Activated naive CD8-positive, alpha-beta T cell treated with anti-CD3 and anti-CD28 coated beads, Interleukin-2, amount 10 ng/mL, durations not matched to agents 7 days and 5 days (primary cell): ENCODE data around the gene TMEM127. TPM values are rescaled to one million over a fixed set of nuclear protein-coding genes. Genes with fewer than 3 reads are reported as not detected.
"Not testable (repeated sequence)": the region's sequence is repeated elsewhere in the genome, so short reads cannot be mapped to it uniquely, and the experiment has no call there.

Experiments used
- ATAC-seq: fragments of 150-1000 bp; cut with Tn5 transposase; one replicate; pipeline ENCODE4 v1.10.0; 2021; ENCODE audit warnings: low read depth, moderate library complexity
- POLR2A ChIA-PET: fragments of 350-600 bp; sonication (Branson Sonifier 250); formaldehyde crosslinking; loops from one replicate; lab custom pipeline; 2021; ENCODE audit warnings: antibody characterized with exemption; lab: Charles Lee
- DNase-seq: peaks from one replicate; pipeline ENCODE4 v3.0.0; 2021
- H3K27ac Mint-ChIP-seq: one replicate; pipeline ENCODE4 v1.8.0; 2022; ENCODE audit warnings: mild to moderate bottlenecking, mixed read lengths
- H3K27me3 Mint-ChIP-seq: one replicate; pipeline ENCODE4 v1.8.0; 2022; ENCODE audit warnings: mild to moderate bottlenecking, moderate library complexity, mixed read lengths
- H3K36me3 Mint-ChIP-seq: one replicate; pipeline ENCODE4 v1.8.0; 2021; ENCODE audit warnings: mild to moderate bottlenecking, mixed read lengths
- H3K4me1 Mint-ChIP-seq: one replicate; pipeline ENCODE4 v1.8.0; 2021; ENCODE audit warnings: mixed read lengths
- H3K4me3 Mint-ChIP-seq: one replicate; pipeline ENCODE4 v1.8.0; 2022; ENCODE audit warnings: mild to moderate bottlenecking, moderate library complexity, mixed read lengths
- H3K9me3 Mint-ChIP-seq: one replicate; pipeline ENCODE4 v1.8.0; 2021; ENCODE audit warnings: mixed read lengths
- total RNA-seq, 2 experiments: library from RNA; stranded (reverse); gene quantifications; one replicate each; pipeline ENCODE4 v1.2.3, GENCODE V29; 2021

TMEM127 gene
- total RNA-seq, 2 experiments from 2014 or later, result 33.4 to 39.1 TPM

DNA sequence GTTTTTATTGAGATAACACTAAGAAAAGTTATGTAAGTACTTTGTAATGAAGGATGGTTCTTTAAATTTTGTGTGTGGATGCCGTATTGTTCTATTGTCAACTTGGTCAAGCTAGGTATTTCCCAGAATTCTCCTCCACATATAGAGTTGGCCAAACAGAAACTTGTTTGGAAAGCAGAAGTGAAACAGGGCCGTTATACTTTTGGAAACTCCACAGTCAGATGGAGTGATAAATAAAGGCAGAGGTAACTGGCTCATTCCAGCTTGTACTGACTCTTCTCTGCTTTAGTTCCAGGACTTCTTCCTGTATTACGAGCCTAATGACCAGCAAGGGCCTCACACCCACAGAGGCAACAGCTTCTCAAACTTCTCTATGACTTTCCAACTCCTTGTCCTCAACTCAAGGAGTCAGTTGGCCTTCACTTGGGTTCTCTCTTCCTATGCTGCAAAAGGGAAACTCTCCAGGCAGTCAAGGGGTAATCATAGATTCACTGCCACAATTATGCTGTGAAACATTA, 40.7 kb downstream of the TMEM127 start:
- H3K27ac Mint-ChIP-seq, result peak overlapping the region; percentile 6
- H3K4me1 Mint-ChIP-seq, result peaks cover 12% of the 10 kb centered on the region
- H3K4me3 Mint-ChIP-seq, result no peak overlapping the region
- no peak for DNase-seq
- H3K9me3 Mint-ChIP-seq, result no peaks in the 10 kb centered on the region
- H3K36me3 Mint-ChIP-seq, result peaks cover 3% of the 10 kb centered on the region
- no peak for ATAC-seq
- POLR2A ChIA-PET, result no interaction called here
- no peaks in the 10 kb centered on the region for H3K27me3 Mint-ChIP-seq

DNA sequence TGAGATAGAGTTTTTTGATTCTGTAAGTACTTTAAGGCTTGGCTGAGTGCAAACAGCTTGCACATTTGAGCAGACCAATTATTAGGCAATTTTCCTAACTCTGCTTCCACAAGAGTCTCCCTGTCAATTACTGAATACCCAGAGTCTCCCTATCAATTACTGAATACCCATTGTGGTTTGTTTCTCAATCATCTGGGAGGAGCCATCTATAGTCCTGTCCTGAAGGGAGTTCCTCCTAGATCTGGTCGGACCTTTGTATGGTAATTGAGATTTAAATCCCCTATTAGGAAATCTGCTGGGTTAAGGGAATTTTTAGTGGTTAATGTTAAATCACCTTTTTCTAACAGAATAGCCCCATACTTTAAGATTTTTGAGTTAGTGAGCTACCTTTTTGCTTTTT, 44.7 kb downstream of the TMEM127 start:
- H3K27me3 Mint-ChIP-seq, DNase-seq, H3K36me3 Mint-ChIP-seq, H3K9me3 Mint-ChIP-seq, H3K4me3 Mint-ChIP-seq, POLR2A ChIA-PET, H3K27ac Mint-ChIP-seq, ATAC-seq: not testable (repeated sequence)
- peaks cover 12% of the 10 kb centered on the region for H3K4me1 Mint-ChIP-seq

GRCh38 chr2:96219959-96220358, 45.8 kb downstream of the TMEM127 start:
- H3K27me3 Mint-ChIP-seq, H3K4me3 Mint-ChIP-seq, H3K27ac Mint-ChIP-seq, H3K36me3 Mint-ChIP-seq, DNase-seq, H3K9me3 Mint-ChIP-seq, POLR2A ChIA-PET, ATAC-seq, H3K4me1 Mint-ChIP-seq: not testable (repeated sequence)

- no peak overlapping the region for H3K4me3 Mint-ChIP-seq
- peaks cover 4% of the 10 kb centered on the region for H3K4me1 Mint-ChIP-seq
- no peaks in the 10 kb centered on the region for H3K27me3 Mint-ChIP-seq
- no peak for ATAC-seq
- H3K27ac Mint-ChIP-seq, result no peak overlapping the region
- peaks cover 3% of the 10 kb centered on the region for H3K36me3 Mint-ChIP-seq
- POLR2A ChIA-PET, result no interaction called here
- H3K9me3 Mint-ChIP-seq, result no peaks in the 10 kb centered on the region
- DNase-seq, result no peak
These were observed 47.2 kb downstream of the TMEM127 start for GRCh38 chr2:96218508-96219131.

DNA sequence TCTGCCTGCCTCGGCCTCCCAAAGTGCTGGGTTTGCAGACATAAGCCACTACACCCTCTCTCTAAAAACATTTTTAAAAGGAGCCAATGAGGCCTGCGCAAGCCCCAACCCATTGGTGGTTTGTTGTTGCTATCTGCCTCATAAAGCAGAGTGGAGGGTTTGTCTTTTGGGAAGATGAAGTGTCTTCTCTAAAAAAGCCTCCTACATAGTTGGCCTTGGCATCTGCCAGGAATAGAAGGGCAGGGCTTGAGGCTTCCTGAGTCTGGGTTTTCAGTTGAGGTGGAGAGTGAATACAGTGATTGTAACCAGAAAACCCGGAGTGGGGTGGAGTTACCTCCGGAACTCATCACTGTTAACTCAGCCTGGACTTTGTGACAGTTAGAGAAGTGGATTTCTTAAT, 51.2 kb downstream of the TMEM127 start:
- POLR2A ChIA-PET, result no interaction called here
- DNase-seq, result no peak
- Mint-ChIP-seq H3K4me1 (peaks cover 5% of the 10 kb centered on the region), H3K36me3 (peaks cover 4% of the 10 kb centered on the region), H3K4me3 (no peak overlapping the region), H3K27ac (no peak overlapping the region), H3K27me3 (no peaks in the 10 kb centered on the region), H3K9me3 (no peaks in the 10 kb centered on the region)
- ATAC-seq, result no peak

- H3K27me3 Mint-ChIP-seq, result no peaks in the 10 kb centered on the region
- H3K36me3 Mint-ChIP-seq, result peaks cover 4% of the 10 kb centered on the region
- DNase-seq, result no peak
- no peak for ATAC-seq
- H3K4me1 Mint-ChIP-seq, result peaks cover 7% of the 10 kb centered on the region
- POLR2A ChIA-PET, result no interaction called here
- no peak overlapping the region for H3K27ac Mint-ChIP-seq
- H3K4me3 Mint-ChIP-seq, result no peak overlapping the region
- H3K9me3 Mint-ChIP-seq, result no peaks in the 10 kb centered on the region
These were observed 52.4 kb downstream of the TMEM127 start for GRCh38 chr2:96213379-96213778.

- Mint-ChIP-seq H3K4me3 (no peak overlapping the region), H3K4me1 (peaks cover 7% of the 10 kb centered on the region), H3K27me3 (no peaks in the 10 kb centered on the region), H3K27ac (no peak overlapping the region), H3K36me3 (peaks cover 8% of the 10 kb centered on the region), H3K9me3 (no peaks in the 10 kb centered on the region)
- ATAC-seq (no peak), DNase-seq (no peak)
- POLR2A ChIA-PET, result no interaction called here
These were observed 53.5 kb downstream of the TMEM127 start for GRCh38 chr2:96212339-96212738.

GRCh38 chr2:96209729-96210085, 56.1 kb downstream of the TMEM127 start:
- peaks cover 27% of the 10 kb centered on the region for H3K4me1 Mint-ChIP-seq
- DNase-seq, result no peak
- ATAC-seq, result no peak
- no peaks in the 10 kb centered on the region for H3K9me3 Mint-ChIP-seq
- no peaks in the 10 kb centered on the region for H3K27me3 Mint-ChIP-seq
- H3K4me3 Mint-ChIP-seq, result peak overlapping the region; percentile 92
- H3K36me3 Mint-ChIP-seq, result peaks cover 22% of the 10 kb centered on the region
- peak overlapping the region; percentile 88 for H3K27ac Mint-ChIP-seq
- POLR2A ChIA-PET, result interaction anchor here (1.9 to 3.6 kb wide), 5 partner anchors 31 to 72 kb away, joined by 6 to 42 read pairs (median 11); partner anchors contain the start of genes ASTL and DUSP2

DNA sequence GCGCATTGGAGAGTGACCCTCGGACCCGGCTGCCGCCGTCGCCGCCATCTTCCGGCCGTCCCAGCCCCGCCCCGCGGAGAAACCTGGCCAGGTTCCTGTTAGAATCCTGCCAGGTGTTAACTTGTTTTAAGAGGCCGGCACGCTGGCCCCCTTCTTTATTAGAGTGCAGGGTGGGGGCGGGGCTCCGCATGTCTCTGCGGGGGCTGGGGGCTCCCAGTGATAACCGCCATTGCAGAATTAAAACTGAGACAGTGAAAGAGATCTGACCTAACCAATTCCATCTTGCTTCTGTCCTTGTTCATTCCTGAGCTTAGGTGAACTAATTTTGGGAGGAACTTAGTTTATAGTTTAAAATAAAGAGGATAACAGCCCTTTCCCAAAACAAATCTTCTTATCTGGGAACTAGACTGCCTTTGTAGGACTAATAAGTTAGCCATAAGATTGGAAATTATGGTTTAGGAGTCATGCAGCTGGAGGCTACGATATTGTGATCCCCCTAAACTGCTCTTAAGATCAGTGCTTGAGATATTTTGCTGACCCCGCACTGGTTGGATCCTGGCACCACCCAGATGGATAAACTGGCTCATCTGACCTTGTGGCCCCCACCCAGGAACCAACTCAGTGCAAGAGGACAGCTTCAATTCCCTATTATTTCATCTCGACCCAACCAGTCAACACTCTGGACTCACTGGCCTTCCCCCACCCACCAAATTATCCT, 56.6 kb downstream of the TMEM127 start:
- Mint-ChIP-seq H3K36me3 (peaks cover 22% of the 10 kb centered on the region), H3K27ac (peak overlapping the region; percentile 88), H3K4me1 (peaks cover 28% of the 10 kb centered on the region), H3K4me3 (peak overlapping the region; percentile 92), H3K27me3 (no peaks in the 10 kb centered on the region), H3K9me3 (no peaks in the 10 kb centered on the region)
- ATAC-seq, result no peak
- no peak for DNase-seq
- POLR2A ChIA-PET, result interaction anchor here (0.6 to 3.6 kb wide), 18 partner anchors 9 to 218 kb away, joined by 3 to 42 read pairs (median 8); partner anchors contain the start of genes ANKRD36C, ASTL and DUSP2

- Mint-ChIP-seq H3K9me3 (no peaks in the 10 kb centered on the region), H3K36me3 (peaks cover 26% of the 10 kb centered on the region), H3K27me3 (no peaks in the 10 kb centered on the region), H3K4me1 (peaks cover 35% of the 10 kb centered on the region), H3K4me3 (peak within 1 kb of the TSS; percentile 92), H3K27ac (peak within 1 kb of the TSS; percentile 88)
- peak; percentile 91 for ATAC-seq
- DNase-seq, result peak; percentile 96
- POLR2A ChIA-PET, result interaction anchor here (0.6 to 3.6 kb wide), 31 partner anchors 8 to 565 kb away, joined by 3 to 42 read pairs (median 5); partner anchors contain the start of genes ANKRD36C, ASTL, DUSP2 and ITPRIPL1
These were observed 57.4 kb downstream of the TMEM127 start, which contains the start of gene STARD7 for GRCh38 chr2:96208143-96209010. TSS of gene STARD7 (minus strand) at chr2:96208827. CDS start at chr2:96208434, 393 bp downstream.

DNA sequence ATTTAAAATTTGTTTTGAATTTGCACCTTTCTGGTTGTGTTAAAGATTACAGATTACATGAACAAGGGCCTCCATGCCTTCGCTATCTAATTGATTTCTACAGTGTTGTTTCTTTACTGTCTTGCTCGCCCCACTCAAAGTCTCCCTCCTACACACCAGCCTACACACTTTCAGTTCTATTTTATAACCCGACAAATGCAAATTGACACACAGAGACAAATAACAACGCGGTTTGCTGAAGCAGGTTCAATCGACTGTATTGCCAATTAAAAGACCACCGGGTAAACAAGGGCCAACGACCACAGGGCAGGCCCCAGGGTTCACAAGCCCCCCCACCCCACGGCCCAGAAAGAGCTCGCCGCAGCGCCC, 58.0 kb downstream of the TMEM127 start:
- POLR2A ChIA-PET, result interaction anchor here (0.7 to 3.6 kb wide), 28 partner anchors 8 to 566 kb away, joined by 3 to 42 read pairs (median 6); partner anchors contain the start of genes ASTL, DUSP2, ITPRIPL1 and NCAPH
- no peak for DNase-seq
- no peaks in the 10 kb centered on the region for H3K27me3 Mint-ChIP-seq
- no peaks in the 10 kb centered on the region for H3K9me3 Mint-ChIP-seq
- peaks cover 27% of the 10 kb centered on the region for H3K36me3 Mint-ChIP-seq
- H3K4me3 Mint-ChIP-seq, result peak overlapping the region; percentile 92
- no peak for ATAC-seq
- H3K27ac Mint-ChIP-seq, result peak overlapping the region; percentile 84
- peaks cover 41% of the 10 kb centered on the region for H3K4me1 Mint-ChIP-seq

DNA sequence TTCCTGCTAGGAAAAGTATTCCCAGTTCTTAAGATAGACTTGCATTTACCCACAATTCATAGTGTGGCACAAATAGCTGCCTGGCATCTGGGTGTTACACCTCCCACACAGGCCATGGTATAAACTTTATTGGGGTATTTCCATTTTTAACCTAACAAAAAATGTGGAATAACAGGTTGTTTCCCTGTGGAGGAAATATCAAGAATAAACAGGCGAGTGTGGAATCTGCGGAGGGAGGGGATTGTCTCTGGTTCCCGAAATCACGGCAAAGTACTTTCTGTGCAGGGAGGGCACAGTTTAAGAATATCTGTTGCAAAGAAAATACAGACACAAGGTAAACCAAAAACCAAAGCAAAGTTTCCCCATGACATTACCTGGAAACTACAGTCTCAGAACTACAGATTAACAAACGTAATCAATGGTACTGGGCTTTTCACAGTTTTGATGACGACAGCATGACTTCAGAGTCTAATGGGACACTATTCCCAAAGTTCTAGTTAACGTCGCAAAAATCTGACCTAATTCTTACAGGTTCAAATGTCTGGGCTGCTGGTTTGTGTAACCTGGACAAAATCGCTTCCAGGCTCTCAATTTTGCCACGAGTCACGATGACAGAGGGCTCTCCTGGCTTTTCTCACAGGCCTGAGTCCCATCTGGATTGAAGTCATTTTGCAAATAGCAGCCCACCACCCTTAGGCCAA, 58.6 kb downstream of the TMEM127 start:
- Mint-ChIP-seq H3K9me3 (no peaks in the 10 kb centered on the region), H3K36me3 (peaks cover 27% of the 10 kb centered on the region), H3K27ac (peak overlapping the region; percentile 84), H3K4me1 (peaks cover 42% of the 10 kb centered on the region), H3K4me3 (peak overlapping the region; percentile 92), H3K27me3 (no peaks in the 10 kb centered on the region)
- DNase-seq (no peak), ATAC-seq (no peak)
- POLR2A ChIA-PET, result interaction anchor here (1.2 to 3.6 kb wide), 2 partner anchors 25 to 33 kb away, joined by 6 to 42 read pairs; no protein-coding TSS in a partner anchor
